ENCODE data around the gene METTL9. TPM values are rescaled to one million over a fixed set of nuclear protein-coding genes. Genes with fewer than 3 reads are reported as not detected.

METTL9 gene
- total and polyA plus RNA-seq, 9 of the 15 experiments (the other 6 are each of a cell fraction or from before 2014, with no cell fraction given) = 12.2 to 107 (median 79.1) TPM

DNA sequence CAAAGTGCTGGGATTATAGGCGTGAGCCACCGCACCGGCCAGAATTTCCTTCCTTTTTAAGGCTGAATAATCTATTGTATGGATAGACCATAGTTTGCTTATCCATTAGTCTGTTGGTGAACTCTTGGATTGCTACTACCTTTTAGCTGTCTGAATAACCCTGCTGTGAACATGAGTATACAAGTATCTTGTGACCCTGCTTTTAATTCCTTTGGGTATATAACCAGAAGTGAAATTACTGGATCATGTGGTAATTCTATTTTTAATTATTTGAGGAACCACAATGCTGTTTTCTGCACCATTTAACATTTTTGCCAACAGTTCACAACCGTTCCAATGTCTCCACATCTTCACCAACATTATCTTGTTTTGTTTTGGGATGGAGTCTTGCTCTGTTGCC is 59.7 kb downstream of the METTL9 start (continued):
- TF ChIP-seq, protein P1, sequence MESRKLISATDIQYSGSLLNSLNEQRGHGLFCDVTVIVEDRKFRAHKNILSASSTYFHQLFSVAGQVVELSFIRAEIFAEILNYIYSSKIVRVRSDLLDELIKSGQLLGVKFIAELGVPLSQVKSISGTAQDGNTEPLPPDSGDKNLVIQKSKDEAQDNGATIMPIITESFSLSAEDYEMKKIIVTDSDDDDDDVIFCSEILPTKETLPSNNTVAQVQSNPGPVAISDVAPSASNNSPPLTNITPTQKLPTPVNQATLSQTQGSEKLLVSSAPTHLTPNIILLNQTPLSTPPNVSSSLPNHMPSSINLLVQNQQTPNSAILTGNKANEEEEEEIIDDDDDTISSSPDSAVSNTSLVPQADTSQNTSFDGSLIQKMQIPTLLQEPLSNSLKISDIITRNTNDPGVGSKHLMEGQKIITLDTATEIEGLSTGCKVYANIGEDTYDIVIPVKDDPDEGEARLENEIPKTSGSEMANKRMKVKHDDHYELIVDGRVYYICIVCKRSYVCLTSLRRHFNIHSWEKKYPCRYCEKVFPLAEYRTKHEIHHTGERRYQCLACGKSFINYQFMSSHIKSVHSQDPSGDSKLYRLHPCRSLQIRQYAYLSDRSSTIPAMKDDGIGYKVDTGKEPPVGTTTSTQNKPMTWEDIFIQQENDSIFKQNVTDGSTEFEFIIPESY (CRISPR knock-in tag; IDR thresholded peaks at IDR 0.05) = no peak
- TF ChIP-seq CCNT2 (IDR thresholded peaks at IDR 0.05; ENCODE audit: borderline replicate concordance, extremely low read depth, insufficient read length, low read depth, low read length) (no peak), PHF8 (IDR thresholded peaks at IDR 0.05; ENCODE audit: borderline replicate concordance, low read length) (no peak), HDAC8 (tag; IDR thresholded peaks at IDR 0.05) (no peak), SMAD4 (CRISPR knock-in tag; conservative IDR thresholded peaks at IDR 0.05) (no peak), FOXA1 (IDR thresholded peaks at IDR 0.05; ENCODE audit: borderline replicate concordance) (no peak)

DNA sequence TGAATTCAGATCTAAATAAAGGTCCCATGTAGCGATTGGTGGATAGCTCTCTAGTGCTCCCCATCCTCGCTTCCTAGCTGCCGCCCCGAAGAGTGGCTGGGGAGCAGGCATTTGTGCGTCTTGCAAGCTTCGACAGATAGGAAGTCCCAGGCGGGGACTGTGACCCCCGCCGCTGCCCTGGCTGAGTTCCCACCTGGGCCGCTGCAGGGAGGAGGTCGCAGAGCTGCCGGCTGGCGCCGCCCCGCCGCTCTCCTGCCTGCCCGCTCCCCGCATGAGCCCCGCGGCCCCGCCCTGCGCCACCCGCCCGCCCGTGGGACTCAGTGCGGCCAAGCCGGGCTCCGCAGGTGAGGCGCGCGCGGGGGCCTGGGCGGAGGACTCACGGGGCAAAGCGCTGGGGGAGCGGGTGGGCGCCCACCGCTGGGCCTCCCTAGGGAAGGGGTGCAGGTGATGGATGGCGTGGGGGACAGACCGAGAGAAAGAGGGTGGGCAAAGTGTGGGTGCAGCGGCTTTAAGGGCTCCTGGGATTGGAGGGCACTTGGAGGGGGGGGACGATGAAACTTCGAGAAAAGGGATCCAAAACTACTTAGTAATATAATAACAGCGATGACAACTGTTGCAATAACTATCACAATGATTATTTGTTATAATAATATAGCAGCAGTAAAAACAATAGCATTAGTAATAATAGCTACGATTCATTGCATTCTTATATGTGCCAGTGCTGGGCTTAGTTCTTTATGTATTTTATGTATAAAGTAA is 64.7 kb downstream of the METTL9 start, which contains the start of gene OTOA:
Gene OTOA, plus strand, starts transcription at position 80 of the 759 bp plus-strand sequence. CDS start 14,547 bp downstream, outside the sequence.
- no peak for FAIRE-seq
- Histone ChIP-seq H3K4me2 (ENCODE audit: insufficient read depth, low read length) (no peak within 1 kb of the TSS), H4K20me1 (replicated peaks; ENCODE audit: control insufficient read depth, insufficient read depth, low read length) (no peaks in the 10 kb centered on the region), H2AFZ (ENCODE audit: low read depth, low read length) (no peak within 1 kb of the TSS), H3K36me3 (ENCODE audit: control insufficient read depth, insufficient read depth, low read length) (no peaks in the 10 kb centered on the region), H3K4me1 (replicated peaks in 1 of 2; ENCODE audit: control insufficient read depth in 2 of 2, insufficient read depth in 2 of 2, low read length in 2 of 2) (peaks cover 0 to 8% of the 10 kb centered on the region in 2 experiments; a peak in 3 of 5 replicates), H3K79me2 (ENCODE audit: control insufficient read depth, insufficient read depth, low read length) (no peaks in the 10 kb centered on the region), H3K27me3 (ENCODE audit: control insufficient read depth in 2 of 2, insufficient read depth in 2 of 2, low read length in 2 of 2) (peaks cover 3 to 10% of the 10 kb centered on the region in 2 experiments; a peak in 4 of 5 replicates), H3K9me3 (replicated peaks; ENCODE audit: control insufficient read depth, insufficient read depth, low read depth, low read length) (no peaks in the 10 kb centered on the region), H3K4me3 (no peak within 1 kb of the TSS), H3K27ac (ENCODE audit: extremely low read depth, low read depth, low read length) (no peak within 1 kb of the TSS), H3K9ac (ENCODE audit: insufficient read depth in 1 of 2, low read depth in 2 of 2, low read length in 2 of 2) (no peak within 1 kb of the TSS), H3K9me1 (ENCODE audit: control insufficient read depth, insufficient read depth, low read length) (no peaks in the 10 kb centered on the region)
- in situ Hi-C loops (cut with MboI) = no loop called here
- POLR2A ChIA-PET = no interaction called here
- CTCF ChIA-PET (ENCODE audit: low intra/inter-chr PET ratio) = no interaction called here
- peak; percentile 71 for ATAC-seq
- intact Hi-C loops (cut with micrococcal nuclease) = no loop called here
- BruUV-seq (replicated peaks) = no TSS peak
- 20% methylated on average over 26 of the region's 45 CpGs for WGBS (ENCODE audit: insufficient coverage, low coverage, missing lambda C conversion rate)
- DNase-seq (ENCODE audit: extremely low read depth in 1 of 4, low spot score in 3 of 4) = peak in 1 of 4 experiments; percentile 24
- TF ChIP-seq NFIC (IDR thresholded peaks at IDR 0.05) = no peak
- no peak for TF ChIP-seq ZNF224 (CRISPR knock-in tag; IDR thresholded peaks at IDR 0.05)
- no peak; the same call in 1 of the 2 replicates for TF ChIP-seq ZNF263 (CRISPR knock-in tag; IDR thresholded peaks at IDR 0.05; ENCODE audit: borderline replicate concordance)
- TF ChIP-seq ZNF77 (CRISPR knock-in tag; IDR thresholded peaks at IDR 0.05) = no peak
- TF ChIP-seq ZNF707 (CRISPR knock-in tag; conservative IDR thresholded peaks at IDR 0.05) = no peak
- no peak for TF ChIP-seq RNF2 (IDR thresholded peaks at IDR 0.05)
- TF ChIP-seq, protein P2, sequence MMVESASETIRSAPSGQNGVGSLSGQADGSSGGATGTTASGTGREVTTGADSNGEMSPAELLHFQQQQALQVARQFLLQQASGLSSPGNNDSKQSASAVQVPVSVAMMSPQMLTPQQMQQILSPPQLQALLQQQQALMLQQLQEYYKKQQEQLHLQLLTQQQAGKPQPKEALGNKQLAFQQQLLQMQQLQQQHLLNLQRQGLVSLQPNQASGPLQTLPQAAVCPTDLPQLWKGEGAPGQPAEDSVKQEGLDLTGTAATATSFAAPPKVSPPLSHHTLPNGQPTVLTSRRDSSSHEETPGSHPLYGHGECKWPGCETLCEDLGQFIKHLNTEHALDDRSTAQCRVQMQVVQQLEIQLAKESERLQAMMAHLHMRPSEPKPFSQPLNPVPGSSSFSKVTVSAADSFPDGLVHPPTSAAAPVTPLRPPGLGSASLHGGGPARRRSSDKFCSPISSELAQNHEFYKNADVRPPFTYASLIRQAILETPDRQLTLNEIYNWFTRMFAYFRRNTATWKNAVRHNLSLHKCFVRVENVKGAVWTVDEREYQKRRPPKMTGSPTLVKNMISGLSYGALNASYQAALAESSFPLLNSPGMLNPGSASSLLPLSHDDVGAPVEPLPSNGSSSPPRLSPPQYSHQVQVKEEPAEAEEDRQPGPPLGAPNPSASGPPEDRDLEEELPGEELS (CRISPR knock-in tag; IDR thresholded peaks at IDR 0.05; ENCODE audit: borderline replicate concordance) = no peak
- no peak for TF ChIP-seq DACH1 (IDR thresholded peaks at IDR 0.05; ENCODE audit: partially characterized antibody)
- TF ChIP-seq SRSF7 (optimal IDR thresholded peaks at IDR 0.05; ENCODE audit: low read depth, low read length) = no peak

Data from K562 (cell line).